Liver (tissue), 9 donors: ENCODE results near the gene TTLL12. TPM values are rescaled to one million over a fixed set of nuclear protein-coding genes. Genes with fewer than 3 reads are reported as not detected.

ENCODE experiments used
- DNase-seq: peaks from one replicate; pipeline ENCODE4 v3.0.0-alpha.2; 2017; ENCODE audit warnings: low spot score
- H3K27ac ChIP-seq, 2 donors: one replicate each; pipeline ENCODE4 v1.7.0; 2013; ENCODE audit warnings: inconsistent platforms in 2 of 2, low read length in 2 of 2, control low read depth in 1 of 2, low read depth in 1 of 2, mild to moderate bottlenecking in 1 of 2
- H3K27me3 ChIP-seq, 4 donors: one replicate each; pipeline versions ENCODE4 v1.6.1 to v1.7.0; 2013; ENCODE audit warnings: low read length in 3 of 4, inconsistent platforms in 1 of 4, mild to moderate bottlenecking in 1 of 4, moderate library complexity in 1 of 4; ENCODE audit not compliant: control insufficient read depth in 4 of 4, insufficient read depth in 4 of 4
- H3K36me3 ChIP-seq, 4 donors: one replicate each; pipeline versions ENCODE4 v1.6.1 to v1.7.0; 2013; ENCODE audit warnings: low read length in 3 of 4, mild to moderate bottlenecking in 3 of 4, low read depth in 1 of 4, moderate library complexity in 1 of 4; ENCODE audit not compliant: control insufficient read depth in 4 of 4, insufficient read depth in 3 of 4
- H3K4me1 ChIP-seq, 4 donors: one replicate each; pipeline versions ENCODE4 v1.6.1 to v1.7.0; 2013; ENCODE audit warnings: low read length in 3 of 4, mild to moderate bottlenecking in 3 of 4, moderate library complexity in 1 of 4; ENCODE audit not compliant: control insufficient read depth in 4 of 4, insufficient read depth in 4 of 4
- H3K4me3 ChIP-seq, 3 donors: one replicate each; pipeline versions ENCODE4 v1.6.1 to v1.7.0; 2013; ENCODE audit warnings: low read length in 3 of 3, control low read depth in 1 of 3, low read depth in 1 of 3, mild to moderate bottlenecking in 1 of 3
- H3K9ac ChIP-seq, 2 donors: one replicate each; pipeline ENCODE4 v1.7.0; 2013; ENCODE audit warnings: low read length in 2 of 2, mild to moderate bottlenecking in 2 of 2, moderate library complexity in 2 of 2, control low read depth in 1 of 2, low read depth in 1 of 2
- H3K9me3 ChIP-seq, 4 donors: one replicate each; pipeline versions ENCODE4 v1.6.1 to v1.7.0; 2013; ENCODE audit warnings: low read length in 3 of 4; ENCODE audit not compliant: control insufficient read depth in 4 of 4
- ATF3 ChIP-seq: IDR thresholded peaks from 2 replicates; pipeline ENCODE4 v1.6.1; 2016; ENCODE audit warnings: antibody characterized with exemption
- EGR1 ChIP-seq, 2 donors: IDR thresholded peaks; 2 replicates each; pipeline ENCODE4 v1.6.1; 2016 to 2018; ENCODE audit warnings: antibody characterized with exemption in 2 of 2, low read depth in 2 of 2
- FOXA1 ChIP-seq: IDR thresholded peaks from 2 replicates; pipeline ENCODE4 v1.6.1; 2016; ENCODE audit warnings: antibody characterized with exemption
- FOXA2 ChIP-seq: IDR thresholded peaks from 2 replicates; pipeline ENCODE4 v1.6.1; 2016; ENCODE audit warnings: antibody characterized with exemption
- GABPA ChIP-seq, 2 donors: IDR thresholded peaks in 1 of 2; conservative IDR thresholded peaks in 1 of 2; 2 replicates each; pipeline ENCODE4 v1.6.1; 2016; ENCODE audit warnings: antibody characterized with exemption in 2 of 2, mild to moderate bottlenecking in 1 of 2, moderate library complexity in 1 of 2
- HNF4A ChIP-seq, 2 donors: conservative IDR thresholded peaks; 2 replicates each; pipeline ENCODE4 v1.6.1; 2016; ENCODE audit warnings: antibody characterized with exemption in 2 of 2, mild to moderate bottlenecking in 2 of 2
- HNF4G ChIP-seq: IDR thresholded peaks from 2 replicates; pipeline ENCODE4 v1.6.1; 2016; ENCODE audit warnings: antibody characterized with exemption
- JUND ChIP-seq, 2 donors: IDR thresholded peaks; 2 replicates each; pipeline ENCODE4 v1.6.1; 2016; ENCODE audit warnings: antibody characterized with exemption in 2 of 2
- MAX ChIP-seq: IDR thresholded peaks from 2 replicates; pipeline ENCODE4 v1.6.1; 2016; ENCODE audit warnings: antibody characterized with exemption
- NR2F2 ChIP-seq: IDR thresholded peaks from 2 replicates; pipeline ENCODE4 v1.6.1; 2016; ENCODE audit warnings: antibody characterized with exemption
- RAD21 ChIP-seq, 2 donors: IDR thresholded peaks; 2 replicates each; pipeline ENCODE4 v1.6.1; 2016; ENCODE audit warnings: antibody characterized with exemption in 2 of 2, mild to moderate bottlenecking in 2 of 2
- RXRA ChIP-seq, 2 donors: IDR thresholded peaks; 2 replicates each; pipeline ENCODE4 v1.6.1; 2017 to 2018; ENCODE audit warnings: antibody characterized with exemption in 2 of 2, mild to moderate bottlenecking in 1 of 2
- SP1 ChIP-seq: IDR thresholded peaks from 2 replicates; pipeline ENCODE4 v1.6.1; 2018; ENCODE audit warnings: antibody characterized with exemption, mild to moderate bottlenecking
- TAF1 ChIP-seq: conservative IDR thresholded peaks from 2 replicates; pipeline ENCODE4 v1.6.1; 2016; ENCODE audit warnings: antibody characterized with exemption, mild to moderate bottlenecking
- YY1 ChIP-seq: IDR thresholded peaks from 2 replicates; pipeline ENCODE4 v1.6.1; 2016; ENCODE audit warnings: antibody characterized with exemption, mild to moderate bottlenecking
- WGBS: extraction: QIAGEN DNeasy Blood & Tissue Kit; methylation state at CpG from one replicate; pipeline ENCODE4 v1.1.7; 2013; 5-methylcytosine and 5-hydroxymethylcytosine counted together
- polyA plus RNA-seq, 2 donors: library from polyadenylated mRNA; stranded (reverse) in 1 of 2; unstranded in 1 of 2; fragments of 200-250 nt in 1 of 2; fragments of >200 nt in 1 of 2; fragmentation: Nextera tagmentation in 1 of 2; extraction: Ambion mirVana in 1 of 2; gene quantifications; one replicate each; pipeline versions ENCODE4 v1.2.1 to v1.2.3, GENCODE V29; 2013 to 2015
- total RNA-seq, 2 donors: library from RNA; depleted of rRNA; stranded (reverse); fragments of >200 nt; gene quantifications; one replicate each; pipeline ENCODE4 v1.2.3, GENCODE V29; 2014
- TF ChIP-seq, protein P1 (sequence below): fragments of 150-350 bp; IDR thresholded peaks from 2 replicates; pipeline ENCODE4 v1.5.1; 2017; ENCODE audit warnings: improper control_type of control experiment, low read depth, low read length; ENCODE audit not compliant: missing input control
- TF ChIP-seq, protein P2 (sequence below): IDR thresholded peaks from 2 replicates; pipeline ENCODE4 v1.6.1; 2016; ENCODE audit warnings: antibody characterized with exemption
- donor health status: healthy.
- donor health status: healthy.
- donor health status: healthy.
- donor health status: healthy.
- donor health status: healthy.

The TTLL12 gene
- total and polyA plus RNA-seq, 4 donors = 13.7 to 43.9 (median 20.5) TPM

DNA sequence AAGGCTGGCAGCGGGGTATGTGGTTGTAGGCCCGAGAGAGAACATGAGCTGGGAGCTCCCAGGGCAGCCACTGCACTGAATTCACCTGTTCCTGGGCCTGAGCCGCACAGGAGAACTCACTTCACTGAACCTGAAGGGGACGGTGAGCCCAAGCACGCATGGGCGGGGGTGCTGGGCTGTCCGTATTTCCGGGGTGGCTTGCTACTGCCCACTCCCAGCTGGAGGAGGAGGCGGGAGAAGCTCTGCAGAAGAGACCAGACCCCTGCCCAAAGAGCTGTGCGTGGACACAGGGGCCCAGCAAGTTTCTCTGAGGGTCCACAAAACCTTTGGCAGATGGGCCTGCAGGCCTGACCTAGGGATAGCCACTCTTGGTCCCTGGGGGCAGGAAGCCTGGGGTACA lies 4.8 kb downstream of the TTLL12 start (continued):
- TF ChIP-seq, protein P1, sequence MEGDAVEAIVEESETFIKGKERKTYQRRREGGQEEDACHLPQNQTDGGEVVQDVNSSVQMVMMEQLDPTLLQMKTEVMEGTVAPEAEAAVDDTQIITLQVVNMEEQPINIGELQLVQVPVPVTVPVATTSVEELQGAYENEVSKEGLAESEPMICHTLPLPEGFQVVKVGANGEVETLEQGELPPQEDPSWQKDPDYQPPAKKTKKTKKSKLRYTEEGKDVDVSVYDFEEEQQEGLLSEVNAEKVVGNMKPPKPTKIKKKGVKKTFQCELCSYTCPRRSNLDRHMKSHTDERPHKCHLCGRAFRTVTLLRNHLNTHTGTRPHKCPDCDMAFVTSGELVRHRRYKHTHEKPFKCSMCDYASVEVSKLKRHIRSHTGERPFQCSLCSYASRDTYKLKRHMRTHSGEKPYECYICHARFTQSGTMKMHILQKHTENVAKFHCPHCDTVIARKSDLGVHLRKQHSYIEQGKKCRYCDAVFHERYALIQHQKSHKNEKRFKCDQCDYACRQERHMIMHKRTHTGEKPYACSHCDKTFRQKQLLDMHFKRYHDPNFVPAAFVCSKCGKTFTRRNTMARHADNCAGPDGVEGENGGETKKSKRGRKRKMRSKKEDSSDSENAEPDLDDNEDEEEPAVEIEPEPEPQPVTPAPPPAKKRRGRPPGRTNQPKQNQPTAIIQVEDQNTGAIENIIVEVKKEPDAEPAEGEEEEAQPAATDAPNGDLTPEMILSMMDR = no peak
- TF ChIP-seq FOXA2 (no peak), SP1 (no peak), NR2F2 (no peak), HNF4G (no peak), RAD21 (IDR thresholded peaks at IDR 0.05) (no peak)

- TF ChIP-seq GABPA (IDR thresholded peaks at IDR 0.05 in 1 of 2, conservative IDR thresholded peaks at IDR 0.05 in 1 of 2) = no peak
- TF ChIP-seq JUND (IDR thresholded peaks at IDR 0.05) = no peak
- no peak for TF ChIP-seq ATF3
- TF ChIP-seq, protein P1 = no peak
- no peak for TF ChIP-seq EGR1 (IDR thresholded peaks at IDR 0.05; ENCODE audit: low read depth in 2 of 2)
- H3K36me3 ChIP-seq = peaks cover 3 to 20% (median 11%) of the 10 kb centered on the region in 4 donors
- no peaks in the 10 kb centered on the region for H3K27me3 ChIP-seq
- DNase-seq = no peak
- H3K4me1 ChIP-seq = peaks cover 5 to 12% (median 9%) of the 10 kb centered on the region in 4 donors
- no peak overlapping the region for H3K4me3 ChIP-seq
- WGBS = 92% methylated on average over 13 of the region's 13 CpGs
- H3K27ac ChIP-seq = no peak overlapping the region
- H3K9ac ChIP-seq = no peak overlapping the region
- no peaks in the 10 kb centered on the region for H3K9me3 ChIP-seq
Observed at GRCh38 chr22:43181321-43182076, 5.4 kb downstream of the TTLL12 start.

- H3K27me3 ChIP-seq = no peaks in the 10 kb centered on the region
- no peak overlapping the region for H3K9ac ChIP-seq
- no peak overlapping the region for H3K27ac ChIP-seq
- H3K9me3 ChIP-seq = no peaks in the 10 kb centered on the region
- WGBS = 94% methylated on average over 15 of the region's 15 CpGs
- no peak for DNase-seq
- H3K4me3 ChIP-seq = no peak overlapping the region
- H3K4me1 ChIP-seq = peaks cover under 1 to 5% (median 3%) of the 10 kb centered on the region in 4 donors
- H3K36me3 ChIP-seq = peaks cover 3 to 24% (median 11%) of the 10 kb centered on the region in 4 donors
- TF ChIP-seq RAD21 (IDR thresholded peaks at IDR 0.05) = no peak
- no peak for TF ChIP-seq YY1
- TF ChIP-seq RXRA (IDR thresholded peaks at IDR 0.05) = no peak
- TF ChIP-seq, protein P1 = no peak
- TF ChIP-seq GABPA (IDR thresholded peaks at IDR 0.05 in 1 of 2, conservative IDR thresholded peaks at IDR 0.05 in 1 of 2) = no peak
- no peak for TF ChIP-seq MAX
- no peak for TF ChIP-seq TAF1
- TF ChIP-seq NR2F2 = no peak
- no peak for TF ChIP-seq HNF4A (conservative IDR thresholded peaks at IDR 0.05)
- no peak for TF ChIP-seq FOXA2
- TF ChIP-seq FOXA1 = no peak
- no peak for TF ChIP-seq SP1
- no peak for TF ChIP-seq EGR1 (IDR thresholded peaks at IDR 0.05; ENCODE audit: low read depth in 2 of 2)
- TF ChIP-seq HNF4G = no peak
- TF ChIP-seq, protein P2, sequence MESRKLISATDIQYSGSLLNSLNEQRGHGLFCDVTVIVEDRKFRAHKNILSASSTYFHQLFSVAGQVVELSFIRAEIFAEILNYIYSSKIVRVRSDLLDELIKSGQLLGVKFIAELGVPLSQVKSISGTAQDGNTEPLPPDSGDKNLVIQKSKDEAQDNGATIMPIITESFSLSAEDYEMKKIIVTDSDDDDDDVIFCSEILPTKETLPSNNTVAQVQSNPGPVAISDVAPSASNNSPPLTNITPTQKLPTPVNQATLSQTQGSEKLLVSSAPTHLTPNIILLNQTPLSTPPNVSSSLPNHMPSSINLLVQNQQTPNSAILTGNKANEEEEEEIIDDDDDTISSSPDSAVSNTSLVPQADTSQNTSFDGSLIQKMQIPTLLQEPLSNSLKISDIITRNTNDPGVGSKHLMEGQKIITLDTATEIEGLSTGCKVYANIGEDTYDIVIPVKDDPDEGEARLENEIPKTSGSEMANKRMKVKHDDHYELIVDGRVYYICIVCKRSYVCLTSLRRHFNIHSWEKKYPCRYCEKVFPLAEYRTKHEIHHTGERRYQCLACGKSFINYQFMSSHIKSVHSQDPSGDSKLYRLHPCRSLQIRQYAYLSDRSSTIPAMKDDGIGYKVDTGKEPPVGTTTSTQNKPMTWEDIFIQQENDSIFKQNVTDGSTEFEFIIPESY = no peak
- no peak for TF ChIP-seq JUND (IDR thresholded peaks at IDR 0.05)
- TF ChIP-seq ATF3 = no peak
Observed at GRCh38 chr22:43180670-43181069, 6.3 kb downstream of the TTLL12 start.
